Aorta (tissue), 5 donors: ENCODE measurements around the gene RPL28. TPM values are rescaled to one million over a fixed set of nuclear protein-coding genes. Genes with fewer than 3 reads are reported as not detected.

Experiments
- ATAC-seq: fragments of 200-7000 bp; cut with Tn5 transposase; one replicate; pipeline ENCODE4 v1.9.1; 2022; ENCODE audit warnings: moderate library complexity; ENCODE audit not compliant: low FRiP score
- DNase-seq, 2 donors: peaks; one replicate each; pipeline ENCODE4 v3.0.0-alpha.2; 2020
- H3K27ac ChIP-seq, 2 donors: one replicate each; pipeline ENCODE4 v1.5.1; 2013; ENCODE audit warnings: low read length in 2 of 2, mild to moderate bottlenecking in 2 of 2, moderate library complexity in 2 of 2, control low read depth in 1 of 2, inconsistent platforms in 1 of 2, low read depth in 1 of 2
- H3K27me3 ChIP-seq, 2 donors: one replicate each; pipeline ENCODE4 v1.6.1; 2013; ENCODE audit warnings: control low read depth in 1 of 2, low read length in 1 of 2, mild to moderate bottlenecking in 1 of 2, moderate library complexity in 1 of 2; ENCODE audit not compliant: insufficient read depth in 2 of 2, control insufficient read depth in 1 of 2
- H3K36me3 ChIP-seq, 2 donors: one replicate each; pipeline ENCODE4 v1.6.1; 2013; ENCODE audit warnings: control low read depth in 1 of 2, low read length in 1 of 2, mild to moderate bottlenecking in 1 of 2; ENCODE audit not compliant: insufficient read depth in 2 of 2, control insufficient read depth in 1 of 2
- H3K4me1 ChIP-seq, 2 donors: one replicate each; pipeline ENCODE4 v1.6.1; 2013; ENCODE audit warnings: low read length in 2 of 2, control low read depth in 1 of 2, mild to moderate bottlenecking in 1 of 2, moderate library complexity in 1 of 2; ENCODE audit not compliant: insufficient read depth in 2 of 2, control insufficient read depth in 1 of 2
- H3K4me3 ChIP-seq, 2 donors: one replicate each; pipeline ENCODE4 v1.5.1; 2013; ENCODE audit warnings: low read length in 2 of 2, control low read depth in 1 of 2, mild to moderate bottlenecking in 1 of 2
- H3K9me3 ChIP-seq: one replicate; pipeline ENCODE4 v1.6.1; 2013; ENCODE audit warnings: mild to moderate bottlenecking, low read length; ENCODE audit not compliant: control insufficient read depth
- WGBS, 2 donors: extraction: QIAGEN DNeasy Blood & Tissue Kit; methylation state at CpG; one replicate each; pipeline ENCODE4 v1.1.7; 2013; 5-methylcytosine and 5-hydroxymethylcytosine counted together
- intact Hi-C, 2 donors: fragments of 100-400 bp; cut with DNase I; formaldehyde crosslinking; loops; one replicate each; pipeline versions ENCODE4 v1.14.2 to v1.15.0; 2022
- polyA plus RNA-seq, 2 donors: library from polyadenylated mRNA; stranded (reverse); fragments of 200-250 nt; gene quantifications; one replicate each; pipeline ENCODE4 v1.2.3, GENCODE V29; 2013
- total RNA-seq, 2 donors: library from RNA; stranded (reverse); fragmentation: NEBNext Ultra II Directional; extraction: Animal tissue kit (Norgen Biotek cat#: 25700); gene quantifications; one replicate each; pipeline ENCODE4 v1.2.1, GENCODE V29; 2021
- donor health status: healthy with polysubstance abuse.
- donor health status: Bipolar disorder and iron deficiency.
- donor health status: DM: no; HTN: no; CAD: no.
- donor health status: DM: no; HTN: no; CAD: no.
- donor health status: DM: yes; HTN: yes; CAD: no.

Gene RPL28
- total and polyA plus RNA-seq, 4 donors, result 841 to 1,335 (median 1,160) TPM

- no peak overlapping the region for H3K4me3 ChIP-seq
- 6 to 7% methylated on average over 39 of the region's 39 CpGs for WGBS, 2 donors
- H3K9me3 ChIP-seq, result no peaks in the 10 kb centered on the region
- no peaks in the 10 kb centered on the region for H3K4me1 ChIP-seq
- H3K27me3 ChIP-seq, result no peaks in the 10 kb centered on the region
- ATAC-seq, result no peak
- no peak for DNase-seq
- intact Hi-C loops, result no loop called here
- no peak overlapping the region for H3K27ac ChIP-seq
- no peaks in the 10 kb centered on the region for H3K36me3 ChIP-seq
These were observed 54.8 kb downstream of the RPL28 start for GRCh38 chr19:55440411-55441105.

GRCh38 chr19:55441319-55441691, 55.6 kb downstream of the RPL28 start:
- intact Hi-C loops, result no loop called here
- ATAC-seq (no peak), DNase-seq (no peak)
- Histone ChIP-seq H3K27ac (no peak overlapping the region), H3K9me3 (no peaks in the 10 kb centered on the region), H3K27me3 (no peaks in the 10 kb centered on the region), H3K36me3 (no peaks in the 10 kb centered on the region), H3K4me1 (no peaks in the 10 kb centered on the region), H3K4me3 (no peak overlapping the region)
- WGBS, 2 donors, result 1 to 4% methylated on average over 21 of the region's 21 CpGs

GRCh38 chr19:55441692-55442321, 56.1 kb downstream of the RPL28 start:
- 2 to 3% methylated on average over 33 to 39 of the region's 39 CpGs for WGBS, 2 donors
- Histone ChIP-seq H3K4me1 (no peaks in the 10 kb centered on the region), H3K9me3 (no peaks in the 10 kb centered on the region), H3K4me3 (no peak overlapping the region), H3K36me3 (no peaks in the 10 kb centered on the region), H3K27me3 (no peaks in the 10 kb centered on the region), H3K27ac (no peak overlapping the region)
- no peak for DNase-seq
- no peak for ATAC-seq
- intact Hi-C loops, result no loop called here

GRCh38 chr19:55442372-55442961, 56.7 kb downstream of the RPL28 start:
- H3K27me3 ChIP-seq, result no peaks in the 10 kb centered on the region
- intact Hi-C loops, result no loop called here
- H3K9me3 ChIP-seq, result no peaks in the 10 kb centered on the region
- no peak for DNase-seq
- ATAC-seq, result no peak
- H3K4me1 ChIP-seq, result no peaks in the 10 kb centered on the region
- H3K36me3 ChIP-seq, result no peaks in the 10 kb centered on the region
- no peak overlapping the region for H3K27ac ChIP-seq
- no peak overlapping the region for H3K4me3 ChIP-seq
- 1% methylated on average over 45 to 72 of the region's 72 CpGs for WGBS, 2 donors

- no peak for ATAC-seq
- 1 to 2% methylated on average over 41 to 43 of the region's 43 CpGs for WGBS, 2 donors
- H3K36me3 ChIP-seq, result no peaks in the 10 kb centered on the region
- H3K27me3 ChIP-seq, result no peaks in the 10 kb centered on the region
- no peak for DNase-seq
- intact Hi-C loops, result no loop called here
- no peaks in the 10 kb centered on the region for H3K4me1 ChIP-seq
- H3K4me3 ChIP-seq, result no peak within 1 kb of the TSS
- no peaks in the 10 kb centered on the region for H3K9me3 ChIP-seq
- no peak within 1 kb of the TSS for H3K27ac ChIP-seq
These were observed 57.5 kb downstream of the RPL28 start, which contains the start of gene SHISA7 for GRCh38 chr19:55443045-55443823. Gene SHISA7, minus strand, starts transcription at chr19:55443300. Its CDS starts 437 bp downstream, at chr19:55442863.

- intact Hi-C loops, result no loop called here
- no peaks in the 10 kb centered on the region for H3K9me3 ChIP-seq
- no peak for DNase-seq
- H3K27ac ChIP-seq, result no peak overlapping the region
- no peaks in the 10 kb centered on the region for H3K36me3 ChIP-seq
- H3K4me1 ChIP-seq, result no peaks in the 10 kb centered on the region
- H3K4me3 ChIP-seq, result no peak overlapping the region
- no peaks in the 10 kb centered on the region for H3K27me3 ChIP-seq
- ATAC-seq, result no peak
- WGBS, 2 donors, result 34 to 35% methylated on average over 18 of the region's 18 CpGs
These were observed 58.2 kb downstream of the RPL28 start for GRCh38 chr19:55443824-55444480.

- 40% methylated on average over 11 of the region's 11 CpGs for WGBS, 2 donors
- intact Hi-C loops, result no loop called here
- no peaks in the 10 kb centered on the region for H3K27me3 ChIP-seq
These were observed 58.9 kb downstream of the RPL28 start for GRCh38 chr19:55444646-55445045.

GRCh38 chr19:55446060-55446459, 60.3 kb downstream of the RPL28 start:
- H3K27ac ChIP-seq, result no peak overlapping the region
- H3K27me3 ChIP-seq, result no peaks in the 10 kb centered on the region
- no peaks in the 10 kb centered on the region for H3K36me3 ChIP-seq
- no peak for DNase-seq
- no peak for ATAC-seq
- H3K4me1 ChIP-seq, result no peaks in the 10 kb centered on the region
- 65 to 67% methylated on average over 8 of the region's 8 CpGs for WGBS, 2 donors
- no peak overlapping the region for H3K4me3 ChIP-seq
- H3K9me3 ChIP-seq, result no peaks in the 10 kb centered on the region
- intact Hi-C loops, result no loop called here

More at GRCh38 chr19:55444646-55445045, 58.9 kb downstream of the RPL28 start:
- Histone ChIP-seq H3K9me3 (no peaks in the 10 kb centered on the region), H3K4me1 (no peaks in the 10 kb centered on the region), H3K36me3 (no peaks in the 10 kb centered on the region), H3K27ac (no peak overlapping the region), H3K4me3 (no peak overlapping the region)
- no peak for ATAC-seq
- no peak for DNase-seq
